ENCODE data around the gene DSCAML1. TPM values are rescaled to one million over a fixed set of nuclear protein-coding genes. Genes with fewer than 3 reads are reported as not detected.

The DSCAML1 gene
- total RNA-seq, 2 experiments from 2014 or later, result not detected

DNA sequence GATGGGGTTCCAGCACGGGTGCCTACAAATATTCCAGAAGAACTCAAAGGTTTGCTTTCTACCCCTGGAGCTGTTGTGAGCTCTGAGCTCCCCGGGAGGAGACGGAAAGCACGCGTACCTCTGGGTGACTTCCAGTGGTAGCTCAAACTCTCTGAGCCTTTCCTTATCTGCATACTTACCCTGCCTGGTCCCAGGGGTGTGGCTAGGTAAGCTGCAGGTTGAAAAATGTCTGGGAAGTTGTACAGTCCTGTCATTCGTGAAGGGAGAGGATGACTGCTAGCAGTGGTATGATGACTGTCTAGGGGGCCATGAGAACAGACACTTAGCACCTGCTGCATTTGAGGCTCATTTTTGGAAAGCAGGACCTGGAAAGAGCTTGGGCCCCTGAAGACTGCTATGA lies 111.5 kb downstream of the DSCAML1 start:
- ChIA-PET CTCF (ENCODE audit: unreplicated experiment) (no interaction called here), POLR2A (no interaction called here)
- H3K79me2 ChIP-seq (ENCODE audit: insufficient read depth, low read depth, low read length), result no peaks in the 10 kb centered on the region
- BruUV-seq (replicated peaks), result no TSS peak
- H2AFZ ChIP-seq (ENCODE audit: low read length), result no peak overlapping the region
- H3K9me2 ChIP-seq (ENCODE audit: insufficient read depth, low read length), result no peaks in the 10 kb centered on the region
- intact Hi-C loops (cut with micrococcal nuclease; ENCODE audit: unreplicated experiment), result no loop called here
- H3K4me3 ChIP-seq (ENCODE audit: low read depth, low read length, poor library complexity, severe bottlenecking), result no peak overlapping the region
- no peaks in the 10 kb centered on the region for H4K20me1 ChIP-seq (ENCODE audit: insufficient read depth, low read length)
- H3K9me3 ChIP-seq (ENCODE audit: low read length), result no peaks in the 10 kb centered on the region
- no peak for DNase-seq (ENCODE audit: low spot score)
- H3K4me1 ChIP-seq (ENCODE audit: insufficient read depth, low read length, poor library complexity, severe bottlenecking), result no peaks in the 10 kb centered on the region
- no peaks in the 10 kb centered on the region for H3K36me3 ChIP-seq (ENCODE audit: insufficient read depth, low read length)
- H3K27ac ChIP-seq (ENCODE audit: low read depth, low read length, poor library complexity, severe bottlenecking), result no peak overlapping the region
- H3K4me2 ChIP-seq (ENCODE audit: low read length), result no peak overlapping the region
- TF ChIP-seq EZH2phosphoT487 (IDR thresholded peaks at IDR 0.05; ENCODE audit: borderline replicate concordance, low read depth, low read length) (no peak), CTCF (conservative IDR thresholded peaks at IDR 0.05; ENCODE audit: low read length) (no peak)

- intact Hi-C loops (cut with micrococcal nuclease; ENCODE audit: unreplicated experiment), result no loop called here
- Histone ChIP-seq H3K36me3 (ENCODE audit: insufficient read depth, low read length) (no peaks in the 10 kb centered on the region), H3K9me2 (ENCODE audit: insufficient read depth, low read length) (no peaks in the 10 kb centered on the region), H3K4me3 (ENCODE audit: low read depth, low read length, poor library complexity, severe bottlenecking) (no peak overlapping the region), H4K20me1 (ENCODE audit: insufficient read depth, low read length) (no peaks in the 10 kb centered on the region), H2AFZ (ENCODE audit: low read length) (no peak overlapping the region), H3K79me2 (ENCODE audit: insufficient read depth, low read depth, low read length) (no peaks in the 10 kb centered on the region), H3K4me1 (ENCODE audit: insufficient read depth, low read length, poor library complexity, severe bottlenecking) (no peaks in the 10 kb centered on the region), H3K4me2 (ENCODE audit: low read length) (no peak overlapping the region), H3K27ac (ENCODE audit: low read depth, low read length, poor library complexity, severe bottlenecking) (no peak overlapping the region), H3K9me3 (ENCODE audit: low read length) (no peaks in the 10 kb centered on the region)
- CTCF ChIA-PET (ENCODE audit: unreplicated experiment), result no interaction called here
- DNase-seq (ENCODE audit: low spot score), result no peak
- POLR2A ChIA-PET, result interaction anchor here (0.5 kb wide), 1 partner anchor 279 kb away, joined by 3 read pairs; no protein-coding TSS in a partner anchor
- BruUV-seq (replicated peaks), result no TSS peak
- no peak for TF ChIP-seq EZH2phosphoT487 (IDR thresholded peaks at IDR 0.05; ENCODE audit: borderline replicate concordance, low read depth, low read length)
- no peak for TF ChIP-seq CTCF (conservative IDR thresholded peaks at IDR 0.05; ENCODE audit: low read length)
Observed at GRCh38 chr11:117684731-117685130, 112.3 kb downstream of the DSCAML1 start.

DNA sequence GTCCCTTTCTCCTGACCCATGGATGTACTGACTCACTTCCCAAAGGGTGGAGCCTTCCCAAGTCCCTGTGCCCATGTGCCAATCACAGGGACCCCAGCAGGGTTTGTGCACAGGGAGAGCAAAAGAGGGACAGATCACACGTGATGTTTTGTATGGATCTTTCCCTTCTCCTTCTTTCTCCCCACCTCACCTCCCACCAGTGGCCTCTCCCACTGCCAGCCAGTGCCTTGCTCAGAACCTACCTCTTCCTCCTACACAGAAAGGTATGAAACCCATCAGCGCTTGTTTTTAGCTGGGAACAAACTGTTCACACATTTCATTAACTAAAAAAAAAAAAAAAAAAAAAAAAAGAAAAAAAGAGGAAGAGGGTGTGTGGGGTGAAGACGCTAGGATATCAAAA lies 112.9 kb downstream of the DSCAML1 start:
- intact Hi-C loops (cut with micrococcal nuclease; ENCODE audit: unreplicated experiment), result no loop called here
- Histone ChIP-seq H3K9me2 (ENCODE audit: insufficient read depth, low read length) (no peaks in the 10 kb centered on the region), H3K4me3 (ENCODE audit: low read depth, low read length, poor library complexity, severe bottlenecking) (no peak overlapping the region), H3K79me2 (ENCODE audit: insufficient read depth, low read depth, low read length) (no peaks in the 10 kb centered on the region), H3K27ac (ENCODE audit: low read depth, low read length, poor library complexity, severe bottlenecking) (no peak overlapping the region), H3K4me2 (ENCODE audit: low read length) (no peak overlapping the region), H3K4me1 (ENCODE audit: insufficient read depth, low read length, poor library complexity, severe bottlenecking) (no peaks in the 10 kb centered on the region), H3K36me3 (ENCODE audit: insufficient read depth, low read length) (no peaks in the 10 kb centered on the region), H3K9me3 (ENCODE audit: low read length) (no peaks in the 10 kb centered on the region), H2AFZ (ENCODE audit: low read length) (no peak overlapping the region), H4K20me1 (ENCODE audit: insufficient read depth, low read length) (no peaks in the 10 kb centered on the region)
- CTCF ChIA-PET (ENCODE audit: unreplicated experiment), result no interaction called here
- DNase-seq (ENCODE audit: low spot score), result no peak
- POLR2A ChIA-PET, result no interaction called here
- TF ChIP-seq EZH2phosphoT487 (IDR thresholded peaks at IDR 0.05; ENCODE audit: borderline replicate concordance, low read depth, low read length), result no peak
- no peak for TF ChIP-seq CTCF (conservative IDR thresholded peaks at IDR 0.05; ENCODE audit: low read length)
- no TSS peak for BruUV-seq (replicated peaks)

Measured in OCI-LY7 (cell line).